ENCODE data around the gene PVALEF. TPM values are rescaled to one million over a fixed set of nuclear protein-coding genes. Genes with fewer than 3 reads are reported as not detected.

PVALEF gene
- total RNA-seq (not detected in 2 replicates), polyA plus RNA-seq (not detected in 2 replicates), polyA minus RNA-seq (not detected in 2 replicates), Bru-seq, nascent RNA (not detected), BruChase-seq, experiment 1, labeled RNA remaining after a 6-hour chase (percentile 5 among the genes with signal in this experiment), BruChase-seq, experiment 2, labeled RNA remaining after a 2-hour chase (not detected)
- polyA plus RNA-seq (2011; cell fraction: cytosol; rRNA removed) = not detected in 2 replicates
- not detected in 2 replicates for polyA plus RNA-seq (2011; cell fraction: nucleus; rRNA removed)
- not detected in 2 replicates for polyA plus RNA-seq (2012)
- polyA minus RNA-seq (2011; cell fraction: cytosol; rRNA and poly(A)+ RNA removed) = not detected
- not detected in 2 replicates for polyA minus RNA-seq (2011; cell fraction: nucleus; rRNA and poly(A)+ RNA removed)
- long read RNA-seq = 0 reads

DNA sequence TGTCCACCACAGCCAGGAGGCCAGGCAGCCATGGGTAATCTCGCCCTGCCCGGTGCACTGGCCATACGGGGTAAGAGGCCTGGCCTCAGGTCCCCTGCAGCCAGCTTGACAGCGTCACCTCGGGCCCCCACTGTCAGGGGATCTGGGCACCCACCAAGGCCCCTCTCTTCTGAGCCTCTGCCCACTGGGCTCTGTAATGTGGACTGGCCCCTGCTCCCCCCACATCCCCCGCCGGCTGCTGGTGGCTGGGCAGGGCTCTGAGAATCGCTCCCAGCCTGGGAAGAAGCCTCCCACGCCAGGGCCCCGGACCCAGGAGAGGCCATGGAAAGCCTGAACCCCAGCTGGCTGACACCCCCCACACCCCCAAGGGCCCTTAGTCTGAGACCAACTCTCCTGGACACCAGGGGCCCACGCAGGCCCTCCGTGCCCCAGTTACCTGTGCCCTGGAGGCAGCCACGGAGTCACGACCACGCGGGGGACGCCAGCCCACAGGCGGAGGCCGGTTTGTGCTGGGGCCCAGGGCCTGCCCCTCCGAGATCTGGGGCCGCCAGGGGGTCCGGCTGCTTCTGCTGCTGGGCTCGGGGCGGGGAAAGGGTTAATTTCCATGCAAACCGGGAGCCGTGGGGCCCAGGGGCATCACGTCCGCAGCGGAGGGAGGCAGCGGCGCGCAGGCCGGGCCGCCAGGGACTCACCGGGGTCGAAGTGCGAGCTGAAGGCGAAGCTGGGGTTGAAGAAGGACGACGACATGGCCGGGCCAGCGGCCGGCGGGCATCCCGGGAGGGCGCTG, at the start of gene PVALEF:
PVALEF (plus strand) TSS at position 262 of the 787 bp plus-strand sequence. CDS start 15,720 bp downstream, outside the sequence.
- intact Hi-C loops (cut with micrococcal nuclease) = no loop called here
- Histone ChIP-seq H3K4me3 (replicated peaks in 1 of 3; ENCODE audit: insufficient read depth in 1 of 3, low read depth in 1 of 3, low read length in 3 of 3) (no peak within 1 kb of the TSS), H3K9ac (replicated peaks; ENCODE audit: extremely low read depth, insufficient read depth, low read length) (no peak within 1 kb of the TSS), H3K9me3 (replicated peaks; ENCODE audit: control insufficient read depth, insufficient read depth, low read length) (no peaks in the 10 kb centered on the region), H3K4me1 (ENCODE audit: control insufficient read depth, extremely low read depth, insufficient read depth, low read length) (no peaks in the 10 kb centered on the region), H3K4me2 (ENCODE audit: insufficient read depth, low read length) (no peak within 1 kb of the TSS), H3K79me2 (ENCODE audit: control insufficient read depth, insufficient read depth, low read length) (no peaks in the 10 kb centered on the region), H2AFZ (ENCODE audit: low read depth, low read length) (no peak within 1 kb of the TSS), H4K20me1 (replicated peaks; ENCODE audit: control insufficient read depth, extremely low read depth, insufficient read depth, low read length) (no peaks in the 10 kb centered on the region), H3K27ac (ENCODE audit: insufficient read depth, low read depth, low read length) (no peak within 1 kb of the TSS), H3K36me3 (ENCODE audit: control insufficient read depth in 2 of 2, extremely low read depth in 1 of 2, insufficient read depth in 2 of 2, low read length in 2 of 2) (no peaks in the 10 kb centered on the region), H3K9me1 (replicated peaks; ENCODE audit: control insufficient read depth, extremely low read depth, insufficient read depth, low read length) (no peaks in the 10 kb centered on the region), H3K27me3 (ENCODE audit: control insufficient read depth in 2 of 2, insufficient read depth in 2 of 2, low read length in 2 of 2) (peaks cover 5 to 6% of the 10 kb centered on the region in 2 experiments)
- dilution Hi-C loops (cut with MboI; ENCODE audit: extremely low pct_ligation_motif_present, low sequenced_read_pairs) = no loop called here
- BruUV-seq (replicated peaks) = no TSS peak
- TF ChIP-seq EZH2 (IDR thresholded peaks at IDR 0.05; ENCODE audit: borderline replicate concordance, low read depth, low read length, severe bottlenecking) = no peak
- no peak for TF ChIP-seq GATA2 (IDR thresholded peaks at IDR 0.05; ENCODE audit: insufficient read depth, insufficient read length, low read depth, low read length)
- no peak for TF ChIP-seq FOS (IDR thresholded peaks at IDR 0.05; ENCODE audit: borderline replicate concordance, insufficient read depth, low read length)
- no peak for TF ChIP-seq POLR2A (IDR thresholded peaks at IDR 0.05; ENCODE audit: low read depth, low read length)
- no peak for TF ChIP-seq MAX (IDR thresholded peaks at IDR 0.05; ENCODE audit: insufficient read depth, insufficient read length)
- TF ChIP-seq, protein P1, sequence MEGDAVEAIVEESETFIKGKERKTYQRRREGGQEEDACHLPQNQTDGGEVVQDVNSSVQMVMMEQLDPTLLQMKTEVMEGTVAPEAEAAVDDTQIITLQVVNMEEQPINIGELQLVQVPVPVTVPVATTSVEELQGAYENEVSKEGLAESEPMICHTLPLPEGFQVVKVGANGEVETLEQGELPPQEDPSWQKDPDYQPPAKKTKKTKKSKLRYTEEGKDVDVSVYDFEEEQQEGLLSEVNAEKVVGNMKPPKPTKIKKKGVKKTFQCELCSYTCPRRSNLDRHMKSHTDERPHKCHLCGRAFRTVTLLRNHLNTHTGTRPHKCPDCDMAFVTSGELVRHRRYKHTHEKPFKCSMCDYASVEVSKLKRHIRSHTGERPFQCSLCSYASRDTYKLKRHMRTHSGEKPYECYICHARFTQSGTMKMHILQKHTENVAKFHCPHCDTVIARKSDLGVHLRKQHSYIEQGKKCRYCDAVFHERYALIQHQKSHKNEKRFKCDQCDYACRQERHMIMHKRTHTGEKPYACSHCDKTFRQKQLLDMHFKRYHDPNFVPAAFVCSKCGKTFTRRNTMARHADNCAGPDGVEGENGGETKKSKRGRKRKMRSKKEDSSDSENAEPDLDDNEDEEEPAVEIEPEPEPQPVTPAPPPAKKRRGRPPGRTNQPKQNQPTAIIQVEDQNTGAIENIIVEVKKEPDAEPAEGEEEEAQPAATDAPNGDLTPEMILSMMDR (IDR thresholded peaks at IDR 0.05; ENCODE audit: extremely low read depth in 1 of 2, insufficient read depth in 1 of 2, low read depth in 1 of 2, low read length in 2 of 2) = no peak
- DNase-seq (ENCODE audit: low read depth, low spot score) (no peak), FAIRE-seq (no peak)
- POLR2A ChIA-PET = no interaction called here
- CTCF ChIA-PET = no interaction called here
